H4 (cell line): Measurements from ENCODE around the gene TSG101. TPM values are rescaled to one million over a fixed set of nuclear protein-coding genes. Genes with fewer than 3 reads are reported as not detected.

ENCODE experiments used
- DNase-seq: peaks from one replicate; pipeline ENCODE4 v3.0.0-alpha.2; 2015; ENCODE audit warnings: low spot score
- total RNA-seq: library from RNA; depleted of rRNA; stranded (reverse); fragments of >200 nt; shearing (Covaris generic); gene quantifications from 2 replicates; pipeline ENCODE4 v1.2.3, GENCODE V29; 2014; rRNA removed

Gene TSG101, protein sequence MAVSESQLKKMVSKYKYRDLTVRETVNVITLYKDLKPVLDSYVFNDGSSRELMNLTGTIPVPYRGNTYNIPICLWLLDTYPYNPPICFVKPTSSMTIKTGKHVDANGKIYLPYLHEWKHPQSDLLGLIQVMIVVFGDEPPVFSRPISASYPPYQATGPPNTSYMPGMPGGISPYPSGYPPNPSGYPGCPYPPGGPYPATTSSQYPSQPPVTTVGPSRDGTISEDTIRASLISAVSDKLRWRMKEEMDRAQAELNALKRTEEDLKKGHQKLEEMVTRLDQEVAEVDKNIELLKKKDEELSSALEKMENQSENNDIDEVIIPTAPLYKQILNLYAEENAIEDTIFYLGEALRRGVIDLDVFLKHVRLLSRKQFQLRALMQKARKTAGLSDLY
- total RNA-seq = 125 and 144 TPM in 2 replicates

DNA sequence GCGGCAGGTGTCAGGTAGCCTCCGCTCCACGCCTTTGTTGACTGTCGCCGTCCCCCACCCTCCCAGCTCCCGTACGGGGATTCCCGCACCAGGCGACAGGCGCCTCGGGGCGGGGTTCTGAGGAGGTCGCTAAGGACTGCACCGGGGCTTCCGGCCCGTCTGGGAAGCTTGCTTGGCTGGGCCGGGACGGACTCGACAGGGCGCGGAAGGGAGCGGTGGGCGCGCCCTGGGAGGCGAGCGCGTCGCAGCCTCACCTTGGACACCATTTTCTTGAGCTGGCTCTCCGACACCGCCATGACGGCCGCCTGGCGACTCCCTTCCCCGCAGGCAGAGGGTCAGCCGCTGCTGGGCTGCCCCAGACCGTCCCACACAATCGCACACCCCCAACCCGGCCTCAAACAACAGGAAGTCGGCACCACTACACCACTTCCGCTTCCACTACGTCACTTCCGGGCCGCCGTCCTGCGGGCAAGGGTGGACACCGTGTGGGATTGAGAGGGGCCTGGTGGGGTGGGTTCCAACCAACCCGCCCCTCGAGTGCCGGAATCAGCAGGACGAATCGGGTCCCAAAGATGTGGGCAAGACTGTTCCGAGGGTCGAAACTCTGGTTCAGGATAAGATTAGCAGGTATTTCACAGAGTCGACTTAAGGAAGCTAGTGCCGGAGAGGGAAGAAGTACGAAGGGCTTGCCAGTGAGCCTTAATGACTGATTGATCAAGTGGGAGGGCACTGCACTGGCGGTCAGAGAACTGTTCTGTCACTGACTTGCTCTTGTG is at the start of gene TSG101:
TSS of gene TSG101 (minus strand) at position 422 of the 776 bp plus-strand sequence. CDS start at position 296, 126 bp downstream.
- peak; percentile 96 for DNase-seq

DNA sequence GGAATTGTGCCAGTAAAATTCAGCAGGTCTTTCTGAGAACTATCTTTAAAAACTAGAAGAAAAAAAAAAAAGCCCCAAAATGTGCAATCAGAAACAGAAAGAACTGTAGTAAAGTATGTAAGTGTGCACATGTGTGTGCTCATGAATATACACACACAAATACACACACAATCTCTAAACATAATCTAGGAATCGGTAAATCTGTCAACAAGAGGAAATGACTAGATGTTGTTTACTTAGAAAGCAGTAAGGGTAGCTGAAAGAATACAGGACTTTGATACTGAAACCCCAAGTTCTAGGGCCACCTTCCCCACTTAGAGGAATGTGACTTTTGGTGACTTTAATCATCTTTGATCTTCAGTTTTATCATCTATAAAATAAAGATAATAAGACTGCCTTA is 48.6 kb upstream of the TSG101 start:
- no peak for DNase-seq

DNA sequence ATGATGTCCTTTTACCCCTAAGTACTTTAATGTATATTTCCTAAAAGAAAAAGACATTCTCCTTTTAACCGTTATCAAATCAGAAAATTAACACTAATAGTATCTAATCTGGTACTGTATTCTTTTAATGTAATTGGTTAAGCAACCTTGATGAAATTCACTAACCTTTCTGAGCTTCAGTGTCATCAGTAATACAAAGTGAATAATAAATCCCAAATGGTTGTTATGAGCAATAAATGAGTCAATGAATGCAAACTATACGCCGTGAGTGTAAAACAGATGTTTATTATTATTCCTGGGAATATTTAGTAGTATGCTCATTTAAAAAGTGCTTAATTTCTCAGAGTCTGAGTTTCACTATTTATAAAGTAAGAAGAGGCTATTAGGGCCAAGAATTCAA is 40.3 kb upstream of the TSG101 start:
- no peak for DNase-seq

DNA sequence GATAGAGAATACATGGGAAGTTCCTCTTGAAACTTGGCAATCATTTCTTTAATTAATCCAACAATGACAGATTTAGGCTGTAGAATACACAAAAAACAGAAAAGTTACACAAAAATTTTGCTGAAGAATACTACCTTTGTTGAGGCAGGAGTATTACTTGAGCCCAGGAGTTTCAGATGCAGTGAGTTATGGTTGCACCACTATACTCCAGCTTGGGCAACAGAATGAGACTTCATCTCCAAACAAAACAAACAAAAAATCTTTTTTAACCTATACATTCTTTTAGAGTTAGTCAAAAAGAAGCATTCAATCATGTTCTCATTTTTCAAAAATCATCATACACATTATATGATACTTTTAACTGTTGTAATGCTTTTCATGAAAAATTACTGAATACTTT is 39.7 kb upstream of the TSG101 start:
- DNase-seq = no peak

DNA sequence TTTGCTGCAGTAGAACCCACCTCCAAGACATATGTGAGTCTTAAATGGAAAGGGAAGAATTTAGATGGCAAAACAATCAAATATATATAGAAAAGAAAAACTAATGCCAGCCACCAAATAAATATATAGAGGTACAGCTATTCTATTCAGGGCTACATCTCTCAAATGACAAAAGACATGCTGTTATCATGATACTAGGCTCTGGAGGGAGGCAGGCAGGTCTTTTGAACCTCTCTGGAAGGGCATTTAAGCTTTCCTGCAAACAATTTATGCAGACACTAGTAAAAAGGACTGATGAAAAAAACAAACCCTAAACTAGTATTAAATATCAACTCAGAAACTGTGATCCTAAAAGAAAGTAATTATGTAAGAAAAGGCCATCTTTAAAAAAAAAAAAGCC is 37.4 kb upstream of the TSG101 start:
- no peak for DNase-seq

DNA sequence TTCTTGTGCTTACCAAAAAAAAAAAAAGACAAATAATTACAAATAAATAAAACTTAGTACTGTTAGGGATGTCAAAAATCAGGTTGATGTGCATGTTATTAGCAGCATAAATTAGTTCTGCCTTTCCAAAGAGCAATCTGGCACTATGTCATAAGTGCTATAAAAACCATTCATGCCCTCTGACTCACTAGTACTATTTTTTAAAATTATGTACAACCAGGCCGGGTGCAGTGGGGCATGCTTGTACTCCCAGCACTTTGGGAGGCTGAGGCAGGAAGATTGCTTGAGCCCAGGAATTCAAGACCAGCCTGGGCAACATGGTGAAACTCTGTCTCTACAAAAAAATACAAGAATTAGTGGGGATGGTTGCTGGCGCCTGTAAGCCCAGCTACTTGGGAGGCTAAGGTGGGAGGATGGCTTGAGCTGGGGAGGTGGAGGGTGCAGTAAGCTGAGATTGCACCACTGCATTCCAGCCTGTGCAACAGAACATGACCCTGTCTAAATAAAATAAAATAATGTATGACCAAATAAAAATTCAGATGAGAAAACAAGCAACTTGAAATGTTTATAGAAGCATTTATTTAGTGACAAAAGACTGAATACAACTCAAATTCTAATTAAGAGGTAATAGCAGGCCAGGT is 36.5 kb upstream of the TSG101 start:
- DNase-seq = no peak

DNA sequence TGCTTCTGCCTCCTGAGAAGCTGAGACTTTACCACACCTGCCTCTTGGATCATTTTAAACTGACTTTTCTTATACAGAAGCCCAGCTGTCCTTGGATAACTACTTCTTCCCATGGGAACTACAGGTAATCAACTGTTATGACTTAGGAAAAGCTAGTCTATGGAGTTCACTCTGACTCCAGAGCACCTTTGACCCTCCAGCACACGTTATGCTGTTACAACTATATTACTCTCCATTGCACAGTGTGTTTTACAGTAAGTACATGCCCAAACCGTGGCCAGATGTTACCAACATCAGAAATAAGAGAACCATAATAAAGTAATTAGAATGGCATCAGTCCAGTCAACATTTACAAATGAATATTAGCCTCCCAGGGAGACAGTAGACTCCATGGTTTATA is 21.3 kb upstream of the TSG101 start:
- no peak for DNase-seq

DNA sequence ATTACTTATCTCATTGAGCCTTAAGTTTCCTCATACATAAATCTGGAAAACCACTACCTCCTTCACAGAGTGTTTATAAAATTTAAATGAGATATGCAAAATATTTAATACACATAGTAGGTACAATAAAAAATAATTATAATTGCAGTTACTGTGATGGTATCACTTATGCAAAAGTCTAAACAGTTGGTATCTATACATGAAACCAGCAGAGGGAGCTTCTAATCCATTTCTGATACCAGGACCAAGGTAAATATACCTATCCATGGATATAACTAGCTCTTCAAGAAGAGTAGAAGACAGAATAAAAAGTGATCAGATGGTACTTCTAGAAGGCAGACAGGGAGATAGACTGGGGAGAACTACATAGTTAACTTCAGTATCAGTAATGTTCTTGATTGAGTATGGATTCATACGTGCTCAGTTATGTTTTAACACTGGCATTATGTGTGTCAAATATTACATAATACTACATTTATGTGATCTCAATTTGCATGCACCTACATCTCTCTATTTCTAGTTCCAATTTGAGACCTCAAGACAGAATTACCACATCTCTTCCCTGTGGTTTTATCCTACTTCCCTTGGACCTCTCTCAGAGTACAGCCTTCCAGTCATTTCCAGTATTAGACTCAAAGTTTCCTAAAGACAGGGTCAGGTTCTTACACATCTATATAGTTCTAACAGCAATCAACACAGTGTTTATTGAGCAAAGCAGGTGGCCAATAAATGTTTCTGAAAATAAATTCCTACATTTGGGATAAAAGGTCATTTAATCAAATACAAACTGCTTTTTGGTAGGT is 13.7 kb upstream of the TSG101 start:
- peak; percentile 17 for DNase-seq

DNA sequence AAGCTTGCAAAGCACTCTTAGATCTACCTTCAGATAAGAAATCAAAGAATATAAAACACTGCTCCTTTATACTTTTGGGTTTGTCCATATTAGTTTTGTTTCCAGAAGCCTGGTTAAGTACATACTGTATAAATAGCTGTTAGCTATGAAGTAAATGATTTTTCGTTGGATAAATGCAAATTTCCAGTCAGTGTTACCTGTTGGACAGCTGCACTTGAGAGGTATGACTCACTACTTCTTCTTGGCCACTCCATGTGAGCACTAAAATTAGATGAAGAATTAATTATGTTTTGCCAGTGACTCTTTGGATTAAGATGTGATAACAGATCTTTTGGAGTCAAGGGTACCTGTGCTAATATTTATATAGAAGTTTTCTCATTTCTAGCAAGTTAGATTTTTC is 9.5 kb upstream of the TSG101 start:
- no peak for DNase-seq

DNA sequence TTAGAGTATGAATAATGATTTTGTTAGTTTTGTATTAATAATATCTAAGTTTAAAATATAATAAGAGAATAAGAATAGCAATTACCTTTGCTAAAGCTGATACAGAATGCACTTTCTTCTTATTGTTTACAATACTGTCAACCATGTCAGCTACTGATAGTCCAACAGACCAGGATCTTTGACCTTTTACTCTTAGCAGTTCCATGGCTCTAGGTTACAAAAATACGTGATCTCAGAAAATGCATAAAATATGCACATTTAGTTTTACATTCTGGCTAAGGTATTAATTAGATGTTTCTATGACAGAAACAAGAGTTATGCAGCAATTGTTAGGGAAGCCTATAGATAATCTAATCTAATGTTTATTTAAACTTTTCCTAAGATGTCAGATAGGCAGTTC is 7.5 kb upstream of the TSG101 start:
- DNase-seq = no peak

DNA sequence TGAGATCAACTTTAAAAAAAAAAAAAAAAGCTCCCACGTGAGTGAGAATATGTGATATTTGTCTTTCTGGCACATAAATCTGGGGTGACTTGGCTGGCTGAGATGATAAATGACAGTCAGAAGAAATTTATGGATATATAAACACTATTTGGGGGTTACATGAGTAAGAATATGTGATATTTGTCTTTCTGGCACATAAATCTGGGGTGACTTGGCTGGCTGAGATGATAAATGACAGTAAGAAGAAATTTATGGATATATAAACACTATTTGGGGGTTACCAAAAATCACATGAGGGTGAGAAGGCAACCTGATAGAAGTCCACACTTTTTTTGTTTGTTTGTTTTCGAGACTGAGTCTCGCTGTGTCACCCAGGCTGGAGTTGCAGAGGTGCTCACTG is 6.6 kb upstream of the TSG101 start:
- DNase-seq = no peak

DNA sequence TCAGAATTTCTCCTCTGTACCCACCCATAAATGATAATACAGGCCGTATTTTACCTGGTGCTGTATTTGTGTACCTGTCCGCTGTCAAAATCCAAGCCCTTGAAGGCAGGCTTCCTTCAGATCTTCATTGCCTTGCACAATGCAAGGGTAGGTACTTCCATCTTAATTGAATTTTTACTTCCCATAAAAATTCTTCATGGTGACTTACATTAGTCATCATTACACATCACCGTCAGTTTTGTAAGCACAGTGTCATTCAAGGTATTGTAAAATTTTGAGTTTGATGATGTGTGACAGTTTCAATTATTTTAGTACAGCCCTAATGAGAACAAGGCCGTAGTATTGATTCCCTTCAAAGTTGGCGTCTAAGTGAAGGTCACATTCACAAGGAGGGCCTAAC is 770 bp upstream of the TSG101 start:
- DNase-seq = peak; percentile 8

DNA sequence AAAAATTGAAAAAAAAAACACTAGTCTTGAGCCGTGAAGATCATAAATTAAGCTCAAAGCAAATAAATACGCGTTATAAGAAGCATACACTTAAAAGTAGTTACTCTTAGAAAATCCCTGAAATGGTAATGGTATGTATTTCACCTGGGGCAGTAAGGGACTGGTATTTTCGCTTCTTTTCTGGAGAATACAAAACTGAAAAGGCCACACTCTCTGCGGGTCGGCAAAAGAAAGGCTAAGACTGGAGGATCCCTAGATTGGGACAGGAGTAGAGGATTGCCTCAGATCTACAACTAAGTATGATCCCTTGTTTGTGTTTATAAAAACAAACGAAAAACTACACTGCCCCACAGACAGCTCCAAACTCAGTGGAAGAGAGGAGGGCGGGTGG is 617 bp downstream of the TSG101 start:
- no peak for DNase-seq

DNA sequence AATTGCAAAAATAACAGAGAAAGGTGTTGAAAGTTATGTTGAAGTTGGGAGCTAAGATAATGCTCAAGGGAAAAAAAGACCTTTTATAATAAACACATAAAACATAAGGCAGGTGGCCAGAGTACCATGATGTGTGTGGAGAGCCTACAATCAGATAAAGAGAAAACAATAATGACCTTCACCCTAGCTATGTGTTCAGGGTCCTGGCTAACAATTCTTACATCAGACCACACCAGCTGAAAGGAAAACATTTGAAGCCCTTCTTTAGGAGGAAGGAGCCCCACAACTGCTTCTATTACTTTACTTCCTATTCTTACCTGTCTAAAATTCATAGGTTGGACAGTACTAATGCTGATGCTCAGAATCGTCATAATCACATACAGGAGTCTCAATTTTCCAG is 2.5 kb downstream of the TSG101 start:
- no peak for DNase-seq

DNA sequence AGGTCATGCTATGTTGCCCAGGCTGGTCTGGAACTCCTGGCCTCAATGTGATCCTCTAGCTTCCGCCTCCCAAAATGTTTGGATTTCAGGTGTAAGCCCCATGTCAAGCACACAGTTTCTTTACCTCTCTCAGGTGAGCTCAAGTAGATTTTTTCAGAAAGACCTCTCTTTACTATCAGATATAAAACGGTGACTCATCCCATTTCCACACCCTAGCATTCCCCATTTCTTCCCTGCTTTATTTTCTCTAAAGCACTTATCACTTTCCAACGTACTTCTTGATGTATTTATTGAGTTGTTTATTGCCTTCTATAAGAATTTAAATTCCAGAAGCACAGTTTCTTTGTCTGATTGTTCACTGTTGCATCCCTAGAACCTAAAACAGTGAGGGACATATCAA is 3.7 kb downstream of the TSG101 start:
- no peak for DNase-seq

DNA sequence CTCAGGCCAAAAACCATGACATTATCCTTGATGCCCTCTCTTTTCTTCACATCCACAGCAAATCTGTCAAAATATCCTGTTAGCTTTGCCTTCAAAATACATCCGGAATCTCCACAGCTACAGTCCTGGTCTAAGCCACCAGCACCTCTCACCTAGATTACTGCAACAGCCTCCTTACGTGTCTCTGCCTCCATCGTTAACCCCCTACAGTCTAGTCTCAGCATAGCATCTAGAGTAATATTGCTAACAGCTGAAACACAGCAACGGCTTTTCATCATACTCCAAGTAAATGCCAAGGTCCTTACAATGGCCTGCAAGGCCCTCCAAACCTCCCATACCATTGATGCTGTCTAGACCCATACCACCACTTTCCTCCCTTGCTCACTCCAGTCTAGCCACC is 4.4 kb downstream of the TSG101 start:
- DNase-seq = peak; percentile 34

DNA sequence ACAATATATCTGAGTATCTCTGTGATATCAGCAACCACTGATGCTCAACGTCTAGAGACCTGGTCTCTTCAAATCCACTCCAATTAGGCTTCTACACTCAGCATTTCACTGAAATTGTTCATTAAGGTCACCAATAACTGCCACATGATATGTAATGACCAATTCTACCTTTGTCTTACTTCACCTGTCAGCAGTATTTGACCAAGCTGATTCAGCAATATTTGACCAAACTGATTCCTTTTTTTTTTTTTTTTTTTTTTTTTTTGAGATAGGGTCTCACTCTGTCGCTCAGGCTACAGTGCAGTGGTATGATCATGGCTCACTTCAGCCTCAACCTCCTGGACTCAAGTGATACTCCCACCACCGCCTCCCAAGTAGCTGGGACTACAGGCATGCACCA is 5.6 kb downstream of the TSG101 start:
- DNase-seq = no peak

DNA sequence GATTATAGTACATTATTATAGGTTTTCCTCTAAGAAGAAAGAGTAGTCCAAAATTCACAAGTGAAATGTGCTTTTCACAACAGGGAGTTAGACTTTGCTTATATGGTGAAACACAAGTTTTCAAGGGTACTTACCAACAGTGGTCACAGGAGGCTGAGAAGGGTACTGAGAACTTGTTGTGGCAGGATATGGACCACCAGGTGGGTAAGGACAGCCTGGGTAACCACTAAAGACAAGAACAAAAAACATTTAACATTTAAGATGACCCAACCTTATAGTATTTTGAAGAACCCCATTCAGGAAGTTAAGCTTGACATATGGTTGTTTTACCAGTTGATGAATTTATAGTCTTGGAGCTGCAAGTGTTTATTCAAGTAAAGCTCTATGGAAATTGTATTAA is 24.4 kb downstream of the TSG101 start:
- no peak for DNase-seq

DNA sequence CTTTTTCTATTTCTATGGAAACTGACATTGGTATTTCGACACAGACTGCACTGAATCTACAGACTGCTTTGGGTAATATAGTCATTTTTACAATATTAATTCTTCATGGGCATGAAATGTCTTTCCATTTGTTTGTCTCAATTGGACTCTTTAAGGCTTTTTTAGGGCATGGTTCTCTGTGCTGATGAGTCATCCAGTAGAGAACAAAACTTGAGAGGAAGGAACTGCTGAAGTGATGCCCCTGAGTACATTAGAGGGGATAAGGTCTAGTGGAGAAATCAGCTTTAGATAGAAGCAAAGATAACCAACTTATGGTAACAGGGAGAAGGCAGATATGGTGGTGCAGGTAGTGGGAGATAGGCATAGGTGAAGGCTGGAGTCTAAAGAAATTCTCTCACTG is 25.1 kb downstream of the TSG101 start:
- DNase-seq = no peak

DNA sequence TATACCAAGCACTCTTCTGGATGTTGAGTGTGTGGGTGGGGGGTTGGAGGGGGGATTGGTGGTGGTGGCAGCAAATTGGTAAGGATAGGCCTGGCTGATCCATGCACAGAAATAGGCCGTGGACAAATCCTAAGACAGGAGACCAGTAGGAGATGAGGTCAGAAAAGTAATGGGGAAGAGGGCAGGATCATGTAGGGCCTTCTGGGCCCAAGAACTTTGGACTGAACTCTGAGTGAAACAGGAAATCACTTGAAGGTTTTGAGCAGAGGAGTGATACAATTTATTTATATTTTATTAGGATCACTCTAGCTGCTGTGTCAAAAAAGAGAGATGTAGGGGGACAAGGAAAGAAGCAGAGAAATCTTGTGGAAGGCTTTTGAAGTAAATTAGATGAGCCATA is 28.7 kb downstream of the TSG101 start:
- DNase-seq = no peak

DNA sequence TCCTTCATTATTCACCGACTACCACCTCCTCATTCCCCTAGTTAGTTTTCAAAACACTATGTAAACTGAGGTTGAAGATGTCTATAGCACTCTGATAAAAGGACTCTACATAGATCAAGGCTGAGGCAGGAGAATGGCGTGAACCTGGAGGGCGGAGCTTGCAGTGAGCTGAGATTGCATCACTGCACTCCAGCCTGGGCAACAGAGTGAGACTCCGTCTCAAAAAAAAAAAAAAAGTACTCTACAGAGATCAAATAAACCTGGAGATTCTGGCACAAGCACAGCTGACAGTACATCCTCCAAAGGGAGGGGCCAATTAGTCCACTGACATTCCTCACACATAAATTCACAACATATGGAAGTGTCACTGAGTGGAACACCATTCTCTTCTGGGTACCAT is 31.0 kb downstream of the TSG101 start:
- no peak for DNase-seq

DNA sequence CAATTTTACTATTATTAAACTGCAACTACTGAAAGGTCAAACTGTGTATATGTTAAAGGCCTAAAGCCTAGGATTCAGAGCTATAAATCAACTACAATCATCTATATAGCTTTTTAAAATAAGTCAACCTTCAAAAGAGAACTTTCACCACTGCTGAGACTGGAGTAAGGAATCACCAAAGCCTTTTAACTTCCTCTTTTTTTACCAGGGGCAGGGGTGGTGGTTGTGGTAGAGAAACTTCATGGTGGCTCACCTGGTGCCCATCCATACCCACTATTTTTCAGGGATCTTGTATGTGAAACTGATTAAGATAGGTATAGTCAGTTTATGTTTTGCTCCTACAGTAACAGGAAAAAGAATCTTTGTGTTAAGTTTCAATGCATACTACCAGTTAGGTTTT is 31.5 kb downstream of the TSG101 start:
- DNase-seq = no peak
